Memory B cell (primary cell): ENCODE data around the gene ASH1L.
"Not testable (repeated sequence)": the region's sequence is repeated elsewhere in the genome, so short reads cannot be mapped to it uniquely, and the experiment has no call there.

Experiments used
- ATAC-seq: fragments of 150-1000 bp; cut with Tn5 transposase; 2 replicates; pipeline ENCODE4 v1.10.0; 2021; ENCODE audit warnings: low read depth, mild to moderate bottlenecking, moderate library complexity
- DNase-seq, 2 donors: peaks; one replicate each; pipeline ENCODE4 v3.0.0; 2022; ENCODE audit warnings: low spot score in 2 of 2
- H3K27ac Mint-ChIP-seq: one replicate; pipeline ENCODE4 v1.8.0; 2022; ENCODE audit warnings: mild to moderate bottlenecking, moderate library complexity, mixed read lengths
- H3K27me3 Mint-ChIP-seq: one replicate; pipeline ENCODE4 v1.8.0; 2022; ENCODE audit warnings: mixed read lengths
- H3K36me3 Mint-ChIP-seq: one replicate; pipeline ENCODE4 v1.8.0; 2022; ENCODE audit warnings: mild to moderate bottlenecking, mixed read lengths
- H3K4me1 Mint-ChIP-seq: one replicate; pipeline ENCODE4 v1.8.0; 2022; ENCODE audit warnings: mixed read lengths
- H3K4me3 Mint-ChIP-seq: one replicate; pipeline ENCODE4 v1.8.0; 2022; ENCODE audit warnings: mild to moderate bottlenecking, moderate library complexity, mixed read lengths
- H3K9me3 Mint-ChIP-seq: one replicate; pipeline ENCODE4 v1.8.0; 2022; ENCODE audit warnings: mixed read lengths

ASH1L gene

GRCh38 chr1:155562581-155563376 is at the start of gene ASH1L:
Gene ASH1L (minus strand): TSS chr1:155562803. CDS start chr1:155521519, 41,284 bp downstream.
- peaks cover 17% of the 10 kb centered on the region for H3K4me1 Mint-ChIP-seq
- ATAC-seq, result peak; percentile 78
- DNase-seq, result peak; percentile 90 to 91

GRCh38 chr1:155610257-155610647 is 47.6 kb upstream of the ASH1L start:
- peak; percentile 4 for ATAC-seq
- not testable (repeated sequence) for DNase-seq, H3K36me3 Mint-ChIP-seq, H3K9me3 Mint-ChIP-seq, H3K4me1 Mint-ChIP-seq, H3K27me3 Mint-ChIP-seq
- Mint-ChIP-seq H3K4me3 (peak overlapping the region; percentile 99), H3K27ac (peak overlapping the region; percentile 94)

More at GRCh38 chr1:155562581-155563376, at the start of gene ASH1L:
- H3K27ac Mint-ChIP-seq, result peak within 1 kb of the TSS; percentile 97
- H3K9me3 Mint-ChIP-seq, result no peaks in the 10 kb centered on the region
- H3K36me3 Mint-ChIP-seq, result no peaks in the 10 kb centered on the region
- H3K4me3 Mint-ChIP-seq, result peak within 1 kb of the TSS; percentile 100
- H3K27me3 Mint-ChIP-seq, result no peaks in the 10 kb centered on the region

- peak within 1 kb of the TSS; percentile 94 for H3K27ac Mint-ChIP-seq
- DNase-seq, result peak; percentile 64 to 72
- peak; percentile 95 for ATAC-seq
- H3K4me1 Mint-ChIP-seq, result peaks cover 6% of the 10 kb centered on the region
- peak within 1 kb of the TSS; percentile 99 for H3K4me3 Mint-ChIP-seq
- no peaks in the 10 kb centered on the region for H3K36me3 Mint-ChIP-seq
- H3K9me3 Mint-ChIP-seq, result no peaks in the 10 kb centered on the region
- H3K27me3 Mint-ChIP-seq, result no peaks in the 10 kb centered on the region
Measured at GRCh38 chr1:155609515-155610256, 47.1 kb upstream of the ASH1L start, which contains the start of gene MSTO1. Gene MSTO1 (plus strand): TSS chr1:155610218. CDS start chr1:155610249, 31 bp downstream.

GRCh38 chr1:155608888-155609225 is 46.3 kb upstream of the ASH1L start:
- Mint-ChIP-seq H3K4me3 (no peak overlapping the region), H3K36me3 (no peaks in the 10 kb centered on the region), H3K9me3 (no peaks in the 10 kb centered on the region), H3K27me3 (no peaks in the 10 kb centered on the region), H3K27ac (no peak overlapping the region), H3K4me1 (peaks cover 6% of the 10 kb centered on the region)
- ATAC-seq (no peak), DNase-seq (no peak)

- Mint-ChIP-seq H3K27me3 (no peaks in the 10 kb centered on the region), H3K36me3 (no peaks in the 10 kb centered on the region), H3K9me3 (no peaks in the 10 kb centered on the region), H3K4me3 (no peak overlapping the region), H3K4me1 (peaks cover 6% of the 10 kb centered on the region), H3K27ac (no peak overlapping the region)
- DNase-seq (no peak), ATAC-seq (no peak)
Measured at GRCh38 chr1:155607708-155608107, 45.1 kb upstream of the ASH1L start.

GRCh38 chr1:155599828-155600572 is 37.4 kb upstream of the ASH1L start:
- not testable (repeated sequence) for ATAC-seq, H3K4me1 Mint-ChIP-seq, H3K9me3 Mint-ChIP-seq, DNase-seq, H3K27me3 Mint-ChIP-seq, H3K4me3 Mint-ChIP-seq, H3K27ac Mint-ChIP-seq, H3K36me3 Mint-ChIP-seq

GRCh38 chr1:155598842-155599331 is 36.3 kb upstream of the ASH1L start:
- no peaks in the 10 kb centered on the region for H3K27me3 Mint-ChIP-seq
- ATAC-seq (peak; percentile 38), DNase-seq (no peak)
- peak overlapping the region; percentile 69 for H3K4me3 Mint-ChIP-seq
- H3K4me1 Mint-ChIP-seq, result peaks cover 9% of the 10 kb centered on the region
- no peaks in the 10 kb centered on the region for H3K9me3 Mint-ChIP-seq
- no peaks in the 10 kb centered on the region for H3K36me3 Mint-ChIP-seq
- no peak overlapping the region for H3K27ac Mint-ChIP-seq

- no peak overlapping the region for H3K27ac Mint-ChIP-seq
- no peak for ATAC-seq
- H3K36me3 Mint-ChIP-seq, result no peaks in the 10 kb centered on the region
- no peak for DNase-seq
- no peak overlapping the region for H3K4me3 Mint-ChIP-seq
- no peaks in the 10 kb centered on the region for H3K27me3 Mint-ChIP-seq
- H3K4me1 Mint-ChIP-seq, result peaks cover 9% of the 10 kb centered on the region
- H3K9me3 Mint-ChIP-seq, result no peaks in the 10 kb centered on the region
Measured at GRCh38 chr1:155596864-155597263, 34.3 kb upstream of the ASH1L start.

- DNase-seq, H3K4me3 Mint-ChIP-seq, ATAC-seq, H3K27ac Mint-ChIP-seq, H3K27me3 Mint-ChIP-seq, H3K4me1 Mint-ChIP-seq, H3K36me3 Mint-ChIP-seq, H3K9me3 Mint-ChIP-seq: not testable (repeated sequence)
Measured at GRCh38 chr1:155595877-155596474, 33.4 kb upstream of the ASH1L start.

GRCh38 chr1:155591770-155592169 is 29.2 kb upstream of the ASH1L start:
- ATAC-seq (peak; percentile 73), DNase-seq (peak; percentile 19 to 53)
- no peaks in the 10 kb centered on the region for H3K4me1 Mint-ChIP-seq
- no peak overlapping the region for H3K4me3 Mint-ChIP-seq
- no peaks in the 10 kb centered on the region for H3K27me3 Mint-ChIP-seq
- no peaks in the 10 kb centered on the region for H3K36me3 Mint-ChIP-seq
- no peak overlapping the region for H3K27ac Mint-ChIP-seq
- H3K9me3 Mint-ChIP-seq, result no peaks in the 10 kb centered on the region

- not testable (repeated sequence) for H3K27ac Mint-ChIP-seq, H3K27me3 Mint-ChIP-seq, ATAC-seq, H3K4me3 Mint-ChIP-seq, DNase-seq, H3K9me3 Mint-ChIP-seq, H3K36me3 Mint-ChIP-seq, H3K4me1 Mint-ChIP-seq
Measured at GRCh38 chr1:155590516-155591247, 28.1 kb upstream of the ASH1L start.

GRCh38 chr1:155589282-155589681 is 26.7 kb upstream of the ASH1L start:
- not testable (repeated sequence) for H3K27ac Mint-ChIP-seq, H3K4me1 Mint-ChIP-seq

GRCh38 chr1:155583846-155584245 is 21.2 kb upstream of the ASH1L start:
- not testable (repeated sequence) for DNase-seq, H3K27ac Mint-ChIP-seq, H3K27me3 Mint-ChIP-seq, H3K36me3 Mint-ChIP-seq, H3K4me3 Mint-ChIP-seq, H3K9me3 Mint-ChIP-seq, ATAC-seq, H3K4me1 Mint-ChIP-seq

More at GRCh38 chr1:155589282-155589681, 26.7 kb upstream of the ASH1L start:
- not testable (repeated sequence) for H3K36me3 Mint-ChIP-seq, H3K4me3 Mint-ChIP-seq, DNase-seq, ATAC-seq, H3K27me3 Mint-ChIP-seq, H3K9me3 Mint-ChIP-seq
